HepG2 (cell line): ENCODE measurements around the gene C2CD3. TPM values are rescaled to one million over a fixed set of nuclear protein-coding genes. Genes with fewer than 3 reads are reported as not detected.
A peak's percentile ranks its signal among the peaks of the same experiment; 100 is the strongest.

Experiments
- CREBL2 ChIP-seq: sonication (generic); formaldehyde crosslinking; IDR thresholded peaks from 2 replicates; pipeline ENCODE4 v1.8.1; 2023; ENCODE audit warnings: missing genetic modification reagents, mild to moderate bottlenecking, borderline replicate concordance
- DRAP1 ChIP-seq: IDR thresholded peaks from 2 replicates; pipeline ENCODE4 v1.6.1; 2016; ENCODE audit warnings: missing genetic modification reagents, missing compliant biosample characterization
- EP300 ChIP-seq, 3 experiments: sonication (generic) in 1 of 3; formaldehyde crosslinking in 1 of 3; IDR thresholded peaks; 2 replicates each; pipeline versions ENCODE4 v1.5.1 to v1.6.1; 2011 to 2020; ENCODE audit warnings: low read depth in 2 of 3, low read length in 2 of 3, borderline replicate concordance in 1 of 3, improper control_type of control experiment in 1 of 3, mild to moderate bottlenecking in 1 of 3, missing genetic modification reagents in 1 of 3, moderate library complexity in 1 of 3
- ETS1 ChIP-seq: sonication (generic); formaldehyde crosslinking; IDR thresholded peaks from 2 replicates; pipeline ENCODE4 v1.4.0; 2020; ENCODE audit warnings: missing genetic modification reagents
- ETV5 ChIP-seq: IDR thresholded peaks from 2 replicates; pipeline ENCODE4 v1.6.1; 2018; ENCODE audit warnings: missing biosample characterization, missing genetic modification reagents, inconsistent platforms, borderline replicate concordance
- FOXP1 ChIP-seq, 2 experiments: fragments of 450-650 bp in 1 of 2; IDR thresholded peaks; 2 replicates each; pipeline ENCODE4 v1.6.1; 2017 to 2018; ENCODE audit warnings: antibody characterized with exemption in 1 of 2
- HINFP ChIP-seq: sonication (generic); formaldehyde crosslinking; IDR thresholded peaks from 2 replicates; pipeline ENCODE4 v1.4.0; 2020; ENCODE audit warnings: low read depth, mild to moderate bottlenecking, missing genetic modification reagents
- HNRNPK ChIP-seq: fragments of 200-400 bp; formaldehyde crosslinking; IDR thresholded peaks from 2 replicates; pipeline ENCODE4 v1.6.1; 2018; ENCODE audit warnings: low read length, low read depth, moderate library complexity, mild to moderate bottlenecking; ENCODE audit not compliant: poor library complexity, severe bottlenecking
- KLF15 ChIP-seq: sonication (generic); formaldehyde crosslinking; IDR thresholded peaks from 2 replicates; pipeline ENCODE4 v1.8.1; 2023; ENCODE audit warnings: borderline replicate concordance, mild to moderate bottlenecking, inconsistent platforms, missing genetic modification reagents, mixed read lengths
- MLXIP ChIP-seq: sonication (generic); formaldehyde crosslinking; IDR thresholded peaks from 2 replicates; pipeline ENCODE4 v1.9.0; 2021; ENCODE audit warnings: missing genetic modification reagents, borderline replicate concordance
- PRPF4 ChIP-seq: fragments of 200-400 bp; formaldehyde crosslinking; IDR thresholded peaks from 2 replicates; pipeline ENCODE4 v1.6.1; 2016; ENCODE audit warnings: low read length, low read depth; ENCODE audit not compliant: poor library complexity, severe bottlenecking
- REPIN1 ChIP-seq: sonication (generic); formaldehyde crosslinking; IDR thresholded peaks from 2 replicates; pipeline ENCODE4 v1.8.0; 2022; ENCODE audit warnings: missing genetic modification reagents, low read depth, mild to moderate bottlenecking, borderline replicate concordance
- SOX6 ChIP-seq, 2 experiments: fragments of 450-650 bp in 1 of 2; sonication (generic) in 1 of 2; formaldehyde crosslinking in 1 of 2; IDR thresholded peaks; 2 replicates each; pipeline versions ENCODE4 v1.4.0 to v1.6.1; 2017 to 2020; ENCODE audit warnings: antibody characterized with exemption in 1 of 2, mild to moderate bottlenecking in 1 of 2, missing genetic modification reagents in 1 of 2
- ZFP62 ChIP-seq: sonication (generic); formaldehyde crosslinking; IDR thresholded peaks from 2 replicates; pipeline ENCODE4 v1.4.0; 2020; ENCODE audit warnings: missing genetic modification reagents
- ZNF292 ChIP-seq: sonication (generic); formaldehyde crosslinking; IDR thresholded peaks from 2 replicates; pipeline ENCODE4 v1.8.1; 2022; ENCODE audit warnings: mild to moderate bottlenecking, low read depth, missing genetic modification reagents, borderline replicate concordance
- ZNF382 ChIP-seq: sonication (generic); formaldehyde crosslinking; IDR thresholded peaks from 2 replicates; pipeline ENCODE4 v1.5.0; 2020; ENCODE audit warnings: missing genetic modification reagents, mild to moderate bottlenecking, borderline replicate concordance
- ZNF577 ChIP-seq: sonication (generic); formaldehyde crosslinking; IDR thresholded peaks from 2 replicates; pipeline ENCODE4 v1.4.0; 2020; ENCODE audit warnings: mild to moderate bottlenecking, low read depth, missing genetic modification reagents, borderline replicate concordance
- ZNF737 ChIP-seq: sonication (generic); formaldehyde crosslinking; IDR thresholded peaks from 2 replicates; pipeline ENCODE4 v1.5.0; 2020; ENCODE audit warnings: missing genetic modification reagents, mild to moderate bottlenecking, borderline replicate concordance
- ZNF75D ChIP-seq: sonication (generic); formaldehyde crosslinking; IDR thresholded peaks from 2 replicates; pipeline ENCODE4 v1.8.1; 2023; ENCODE audit warnings: missing genetic modification reagents, mild to moderate bottlenecking, borderline replicate concordance
- ZSCAN21 ChIP-seq: sonication (generic); formaldehyde crosslinking; IDR thresholded peaks from 2 replicates; pipeline ENCODE4 v1.8.0; 2022; ENCODE audit warnings: mild to moderate bottlenecking, missing genetic modification reagents, moderate library complexity, borderline replicate concordance
- ZSCAN29 ChIP-seq: sonication (generic); formaldehyde crosslinking; conservative IDR thresholded peaks from 2 replicates; pipeline ENCODE4 v1.4.0; 2020; ENCODE audit warnings: mild to moderate bottlenecking, missing genetic modification reagents
- polyA plus RNA-seq, 8 experiments: library from polyadenylated mRNA; depleted of rRNA in 3 of 8; stranded (reverse) in 7 of 8; unstranded in 1 of 8; fragments of >200 nt; fragmentation: Illumina TruSeq in 4 of 8; extraction: Trizol in 4 of 8; gene quantifications; 2 replicates each; pipeline versions ENCODE4 v1.2.1 to v1.2.3, GENCODE V29; 2011 to 2016; ENCODE audit warnings: low read depth in 4 of 8, missing spikeins in 1 of 8, mixed read lengths in 1 of 8; ENCODE audit not compliant: insufficient read depth in 1 of 8
- total RNA-seq, 5 experiments: library from RNA; depleted of rRNA; stranded (reverse); fragments of >200 nt; fragmentation: Illumina TruSeq; extraction: Trizol; gene quantifications; 2 replicates each; pipeline ENCODE4 v1.2.3, GENCODE V29; 2016; ENCODE audit warnings: low read depth in 1 of 5

The C2CD3 gene
- total and polyA plus RNA-seq, 2 of the 13 experiments (the other 11 are each of a cell fraction or from before 2014, with no cell fraction given), result 5.5 to 6.4 TPM

GRCh38 chr11:74018331-74019005, 152.3 kb downstream of the C2CD3 start (continued):
- no peak for TF ChIP-seq HNRNPK
- TF ChIP-seq PRPF4, result no peak
- no peak for TF ChIP-seq SOX6 (IDR thresholded peaks at IDR 0.05)
- TF ChIP-seq SOX6 (CRISPR knock-in tag; IDR thresholded peaks at IDR 0.05), result peak; percentile 53
- TF ChIP-seq ZNF75D, result no peak
- TF ChIP-seq ETS1 (CRISPR knock-in tag), result no peak
- TF ChIP-seq FOXP1 (IDR thresholded peaks at IDR 0.05), result no peak
- TF ChIP-seq FOXP1 (CRISPR knock-in tag; IDR thresholded peaks at IDR 0.05), result peak; percentile 76
- no peak for TF ChIP-seq MLXIP (CRISPR knock-in tag)
- TF ChIP-seq ZNF737, result no peak
- peak; percentile 41; the same call in 1 of the 2 replicates for TF ChIP-seq REPIN1 (CRISPR knock-in tag)
- no peak for TF ChIP-seq ETV5 (CRISPR knock-in tag)
- no peak for TF ChIP-seq CREBL2
- peak in 1 of 2 experiments; percentile 88; a peak in 2 of 4 replicates for TF ChIP-seq EP300 (IDR thresholded peaks at IDR 0.05; ENCODE audit: low read depth in 2 of 2, low read length in 2 of 2)
- no peak for TF ChIP-seq EP300 (CRISPR knock-in tag; IDR thresholded peaks at IDR 0.05; ENCODE audit: borderline replicate concordance)
- no peak for TF ChIP-seq ZFP62 (CRISPR knock-in tag)
- TF ChIP-seq ZNF382 (CRISPR knock-in tag), result no peak
- peak; percentile 21; the same call in 1 of the 2 replicates for TF ChIP-seq DRAP1
- no peak; the same call in 1 of the 2 replicates for TF ChIP-seq ZSCAN21 (CRISPR knock-in tag)
- TF ChIP-seq ZNF292 (CRISPR knock-in tag), result peak; percentile 88; the same call in 1 of the 2 replicates
- TF ChIP-seq KLF15, result no peak
- TF ChIP-seq ZSCAN29 (CRISPR knock-in tag), result no peak
- TF ChIP-seq ZNF577 (CRISPR knock-in tag), result no peak
- TF ChIP-seq HINFP (CRISPR knock-in tag), result no peak
